ENCODE data around the gene PTPRM. TPM values are rescaled to one million over a fixed set of nuclear protein-coding genes. Genes with fewer than 3 reads are reported as not detected.

Gene PTPRM
- total and polyA plus RNA-seq, 2 of the 4 experiments (the other 2 are of a cell fraction), result 28.3 to 51.2 TPM

GRCh38 chr18:7808992-7809391 lies 241.9 kb downstream of the PTPRM start:
- Histone ChIP-seq H3K79me1 (ENCODE audit: low read depth in 1 of 2, low read length in 2 of 2) (peaks cover 8 to 20% of the 10 kb centered on the region in 2 experiments; a peak in 3 of 4 replicates), H3K36me3 (ENCODE audit: control insufficient read depth, insufficient read depth, low read length) (no peaks in the 10 kb centered on the region), H3K9ac (ENCODE audit: low read depth, low read length) (no peak overlapping the region), H3K56ac (ENCODE audit: extremely low read depth, insufficient read depth, low read length) (no peak overlapping the region), H2BK15ac (ENCODE audit: low read depth, low read length) (no peak overlapping the region), H2AFZ (replicated peaks; ENCODE audit: low read length, poor library complexity) (no peak overlapping the region), H3K4ac (ENCODE audit: low read depth, low read length) (no peak overlapping the region), H4K20me1 (ENCODE audit: insufficient read depth, low read length) (peaks cover 5% of the 10 kb centered on the region; the same call in 1 of the 2 replicates), H3K23ac (ENCODE audit: low read depth, low read length) (no peak overlapping the region), H3K18ac (ENCODE audit: low read depth, low read length) (no peak overlapping the region), H2AK9ac (replicated peaks; ENCODE audit: low read depth, low read length, poor library complexity) (no peak overlapping the region), H3K27me3 (ENCODE audit: control insufficient read depth, insufficient read depth, low read length) (no peaks in the 10 kb centered on the region), H4K91ac (ENCODE audit: insufficient read depth, low read depth, low read length) (no peak overlapping the region; the same call in 1 of the 2 replicates), H2BK5ac (ENCODE audit: low read depth, low read length, poor library complexity, severe bottlenecking) (no peak overlapping the region), H3K4me1 (ENCODE audit: control insufficient read depth, insufficient read depth, low read length) (peaks cover 7% of the 10 kb centered on the region), H3K4me2 (ENCODE audit: low read depth, low read length) (no peak overlapping the region), H3K9me3 (ENCODE audit: control insufficient read depth, insufficient read depth, low read length) (peaks cover under 1% of the 10 kb centered on the region; the same call in 1 of the 2 replicates), H4K5ac (ENCODE audit: low read depth, low read length) (no peak overlapping the region), H2BK20ac (ENCODE audit: low read depth, low read length) (no peak overlapping the region), H2BK120ac (ENCODE audit: low read depth, low read length) (no peak overlapping the region), H3K14ac (replicated peaks; ENCODE audit: low read depth, low read length) (no peak overlapping the region), H3K4me3 (ENCODE audit: insufficient read depth, low read depth, low read length) (no peak overlapping the region), H3K27ac (ENCODE audit: insufficient read depth, low read length) (no peak overlapping the region), H3K9me1 (ENCODE audit: insufficient read depth, low read length) (peaks cover 7% of the 10 kb centered on the region), H4K8ac (ENCODE audit: low read depth in 2 of 2, low read length in 2 of 2) (no peak overlapping the region), H2AK5ac (ENCODE audit: low read depth, low read length) (peak overlapping the region; percentile 12; the same call in 1 of the 2 replicates)
- TF ChIP-seq CEBPB (IDR thresholded peaks at IDR 0.05; ENCODE audit: low read depth, low read length) (no peak), MAZ (IDR thresholded peaks at IDR 0.05; ENCODE audit: borderline replicate concordance, low read depth, low read length) (no peak), BHLHE40 (IDR thresholded peaks at IDR 0.05; ENCODE audit: low read depth, low read length) (no peak), CTCF (conservative IDR thresholded peaks at IDR 0.05; ENCODE audit: low read depth, low read length) (no peak), USF2 (IDR thresholded peaks at IDR 0.05; ENCODE audit: low read depth, low read length) (no peak), FOS (IDR thresholded peaks at IDR 0.05; ENCODE audit: low read depth, low read length) (no peak), MAFK (IDR thresholded peaks at IDR 0.05; ENCODE audit: low read depth, low read length) (no peak)
- POLR2A ChIA-PET (ENCODE audit: unreplicated experiment), result no interaction called here
- CTCF ChIA-PET, result interaction anchor here (1.4 kb wide), 1 partner anchor 9 kb away, joined by 3 read pairs; no protein-coding TSS in a partner anchor
- dilution Hi-C loops (cut with HindIII; ENCODE audit: low sequenced_read_pairs, unreplicated experiment), result no loop called here
- no CpG with 5 or more reads among the region's 5 CpGs for WGBS, 2 experiments (ENCODE audit: extremely low coverage in 2 of 2, insufficient read length in 1 of 2)
- no peak for DNase-seq
- no TSS peak for BruUV-seq (replicated peaks)
- ATAC-seq (ENCODE audit: low read depth), result no peak
- in situ Hi-C loops (cut with MboI; ENCODE audit: low sequenced_read_pairs), result no loop called here
- intact Hi-C loops (cut with micrococcal nuclease), result no loop called here
